DND-41 (cell line): ENCODE measurements around the gene PPIL6.

ENCODE experiments used
- ATAC-seq: fragments of 200-7000 bp; cut with Tn5 transposase; 3 replicates; pipeline ENCODE4 v1.9.1; 2021; ENCODE audit warnings: low read depth; ENCODE audit not compliant: insufficient read depth
- DNase-seq: peaks from one replicate; pipeline ENCODE4 v3.0.0-alpha.2; 2020
- H2AFZ ChIP-seq: 2 replicates; pipeline ENCODE4 v1.6.0; 2012; ENCODE audit warnings: low read depth, low read length
- H3K27ac ChIP-seq: 2 replicates; pipeline ENCODE4 v1.5.1; 2012; ENCODE audit warnings: low read length, inconsistent platforms
- H3K27me3 ChIP-seq: fragments of 200-600 bp; sonication (generic); 2 replicates; pipeline ENCODE4 v1.6.0; 2012; ENCODE audit warnings: low read length, mild to moderate bottlenecking, inconsistent platforms; ENCODE audit not compliant: insufficient read depth, poor library complexity
- H3K36me3 ChIP-seq: 2 replicates; pipeline ENCODE4 v1.5.1; 2012; ENCODE audit warnings: low read length, inconsistent platforms; ENCODE audit not compliant: insufficient read depth
- H3K4me1 ChIP-seq: 2 replicates; pipeline ENCODE4 v1.5.1; 2012; ENCODE audit warnings: mild to moderate bottlenecking, low read length; ENCODE audit not compliant: insufficient read depth
- H3K4me2 ChIP-seq: 2 replicates; pipeline ENCODE4 v1.6.0; 2012; ENCODE audit warnings: mild to moderate bottlenecking, moderate library complexity, low read length, inconsistent platforms; ENCODE audit not compliant: insufficient read depth
- H3K4me3 ChIP-seq, 2 experiments: fragments of 200-600 bp in 1 of 2; shearing (Covaris generic) in 1 of 2; 2 replicates each; pipeline ENCODE4 v1.5.1; 2012 to 2016; ENCODE audit warnings: inconsistent platforms in 2 of 2, low read length in 2 of 2, mild to moderate bottlenecking in 2 of 2, low read depth in 1 of 2, moderate library complexity in 1 of 2
- H3K79me2 ChIP-seq: 2 replicates; pipeline ENCODE4 v1.6.0; 2012; ENCODE audit warnings: low read length, inconsistent platforms; ENCODE audit not compliant: insufficient read depth
- H3K9ac ChIP-seq: 2 replicates; pipeline ENCODE4 v1.6.0; 2012; ENCODE audit warnings: low read depth, mild to moderate bottlenecking, inconsistent platforms, low read length, moderate library complexity
- H3K9me3 ChIP-seq: 2 replicates; pipeline ENCODE4 v1.5.1; 2012; ENCODE audit warnings: low read length, moderate library complexity, mild to moderate bottlenecking, inconsistent platforms; ENCODE audit not compliant: insufficient read depth, severe bottlenecking
- H4K20me1 ChIP-seq: 2 replicates; pipeline ENCODE4 v1.6.0; 2012; ENCODE audit warnings: low read length; ENCODE audit not compliant: insufficient read depth
- CTCF ChIP-seq: IDR thresholded peaks from 2 replicates; pipeline ENCODE4 v1.5.1; 2012; ENCODE audit warnings: borderline replicate concordance, low read length, moderate library complexity, mild to moderate bottlenecking; ENCODE audit not compliant: poor library complexity, severe bottlenecking; ENCODE audit errors: extremely low read depth
- EZH2 ChIP-seq: IDR thresholded peaks from 3 replicates; pipeline ENCODE4 v1.6.1; 2012; ENCODE audit warnings: borderline replicate concordance, low read depth, mild to moderate bottlenecking, moderate library complexity, low read length, inconsistent platforms; ENCODE audit not compliant: severe bottlenecking

PPIL6 gene

GRCh38 chr6:109434456-109434855, 6.0 kb downstream of the PPIL6 start:
- DNase-seq, result no peak
- H3K27me3 ChIP-seq, result no peaks in the 10 kb centered on the region
- no peak overlapping the region for H2AFZ ChIP-seq
- H4K20me1 ChIP-seq, result no peaks in the 10 kb centered on the region
- ATAC-seq, result no peak
- no peak for TF ChIP-seq EZH2
- TF ChIP-seq CTCF, result no peak
- H3K36me3 ChIP-seq, result no peaks in the 10 kb centered on the region
- no peak overlapping the region for H3K27ac ChIP-seq
- H3K4me3 ChIP-seq, result no peak overlapping the region
- 0 out of 2 replicates have a peak, but pooled peaks cover under 1% of the 10 kb centered on the region for H3K4me1 ChIP-seq
- no peaks in the 10 kb centered on the region for H3K9me3 ChIP-seq
- no peaks in the 10 kb centered on the region for H3K79me2 ChIP-seq
- H3K9ac ChIP-seq, result no peak overlapping the region
- H3K4me2 ChIP-seq, result no peak overlapping the region

GRCh38 chr6:109429496-109429895, 10.9 kb downstream of the PPIL6 start:
- DNase-seq (no peak), ATAC-seq (no peak)
- Histone ChIP-seq H3K36me3 (no peaks in the 10 kb centered on the region), H3K9ac (no peak overlapping the region), H3K4me2 (no peak overlapping the region), H3K27ac (no peak overlapping the region), H3K4me1 (no peaks in the 10 kb centered on the region), H2AFZ (no peak overlapping the region), H3K4me3 (no peak overlapping the region), H4K20me1 (no peaks in the 10 kb centered on the region), H3K79me2 (no peaks in the 10 kb centered on the region), H3K9me3 (no peaks in the 10 kb centered on the region), H3K27me3 (no peaks in the 10 kb centered on the region)
- TF ChIP-seq CTCF (no peak), EZH2 (no peak)

- Histone ChIP-seq H4K20me1 (no peaks in the 10 kb centered on the region), H2AFZ (no peak overlapping the region), H3K27me3 (no peaks in the 10 kb centered on the region), H3K27ac (no peak overlapping the region), H3K36me3 (no peaks in the 10 kb centered on the region), H3K9ac (no peak overlapping the region), H3K4me2 (no peak overlapping the region), H3K9me3 (no peaks in the 10 kb centered on the region), H3K79me2 (no peaks in the 10 kb centered on the region), H3K4me3 (no peak overlapping the region), H3K4me1 (no peaks in the 10 kb centered on the region)
- TF ChIP-seq CTCF (no peak), EZH2 (no peak)
- ATAC-seq (no peak), DNase-seq (no peak)
Measured at GRCh38 chr6:109428889-109429477, 11.4 kb downstream of the PPIL6 start.

GRCh38 chr6:109424946-109425345, 15.5 kb downstream of the PPIL6 start:
- Histone ChIP-seq H2AFZ (no peak overlapping the region), H4K20me1 (no peaks in the 10 kb centered on the region), H3K9ac (no peak overlapping the region), H3K4me3 (no peak overlapping the region), H3K4me1 (no peaks in the 10 kb centered on the region), H3K27ac (no peak overlapping the region), H3K79me2 (no peaks in the 10 kb centered on the region), H3K9me3 (no peaks in the 10 kb centered on the region), H3K27me3 (no peaks in the 10 kb centered on the region), H3K4me2 (no peak overlapping the region), H3K36me3 (no peaks in the 10 kb centered on the region)
- ATAC-seq (no peak), DNase-seq (no peak)
- TF ChIP-seq CTCF (no peak), EZH2 (no peak)
